HG02852 (cell line): ENCODE results near the gene CAPZB.
A peak's percentile ranks its signal among the peaks of the same experiment; 100 is the strongest.

Source experiments
- ATAC-seq: cut with Tn5 transposase; IDR thresholded peaks from one replicate; pipeline ENCODE4 v1.9.1; 2021; ENCODE audit warnings: mild to moderate bottlenecking, moderate library complexity; ENCODE audit not compliant: unreplicated experiment

Gene CAPZB

DNA sequence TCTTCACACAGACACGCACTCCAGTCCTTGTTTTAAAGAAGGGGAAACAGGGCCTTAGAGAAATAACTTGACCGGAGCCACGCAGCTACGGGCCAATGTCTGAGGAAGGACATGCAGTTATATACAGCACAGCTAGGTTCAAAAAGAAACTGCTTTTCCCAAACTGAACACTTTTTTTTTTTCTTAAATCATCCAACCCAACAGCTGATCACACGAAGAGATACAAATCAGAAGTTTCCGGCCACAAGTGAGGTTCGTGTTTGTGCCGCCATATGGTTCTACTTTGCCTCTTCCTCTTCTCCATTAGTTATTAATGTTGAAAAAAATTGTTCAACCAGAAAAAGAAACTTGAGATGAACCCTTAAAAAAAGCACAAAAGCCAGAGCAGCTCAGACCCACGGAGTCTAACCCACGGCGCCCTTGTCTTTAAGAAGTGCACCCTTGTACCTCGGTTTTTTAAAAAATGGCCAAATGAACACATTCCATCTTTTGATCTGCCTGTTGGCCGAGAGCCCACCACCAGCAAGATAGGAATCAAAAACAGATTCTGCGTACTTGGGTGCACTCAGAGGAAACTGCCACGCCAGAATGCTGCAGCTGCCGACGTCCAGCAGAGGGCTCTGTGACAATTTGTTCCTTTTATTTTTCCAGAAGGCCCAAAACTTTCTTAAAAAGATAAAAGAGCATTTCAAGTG is 94.3 kb downstream of the CAPZB start:
- peak; percentile 70 for ATAC-seq

DNA sequence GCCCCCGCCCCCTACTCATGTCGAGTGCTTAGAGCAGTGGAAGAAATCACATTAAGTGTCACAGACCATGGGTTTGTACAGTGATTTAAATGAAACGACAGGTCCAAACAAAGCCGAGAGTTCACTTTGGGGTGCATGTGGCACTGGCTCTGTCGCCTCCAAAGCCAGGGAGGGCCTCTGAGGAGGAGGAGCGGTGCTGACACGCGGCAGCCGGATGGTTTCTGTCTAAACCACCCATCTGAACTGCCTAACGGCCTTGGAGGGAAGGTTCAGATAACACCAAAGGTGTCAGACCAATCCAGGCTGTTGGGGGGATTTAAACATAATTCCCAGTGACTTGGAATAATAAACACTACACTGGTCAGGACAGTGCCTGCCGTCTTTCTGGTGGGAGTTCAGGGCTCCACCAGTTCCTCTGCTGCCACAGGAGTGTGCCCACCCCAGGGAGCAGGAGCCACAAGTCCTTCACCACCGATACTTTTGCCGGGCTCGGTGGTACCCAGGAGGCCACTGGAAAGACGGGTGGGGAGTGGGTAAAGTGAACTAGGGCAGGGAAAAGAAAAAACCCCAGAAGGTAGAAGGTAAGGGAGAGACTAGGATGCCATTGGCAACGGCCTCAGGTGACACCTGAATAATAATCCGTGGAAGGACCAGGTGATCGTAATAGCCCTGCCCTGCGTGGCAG is 95.0 kb downstream of the CAPZB start:
- no peak for ATAC-seq

DNA sequence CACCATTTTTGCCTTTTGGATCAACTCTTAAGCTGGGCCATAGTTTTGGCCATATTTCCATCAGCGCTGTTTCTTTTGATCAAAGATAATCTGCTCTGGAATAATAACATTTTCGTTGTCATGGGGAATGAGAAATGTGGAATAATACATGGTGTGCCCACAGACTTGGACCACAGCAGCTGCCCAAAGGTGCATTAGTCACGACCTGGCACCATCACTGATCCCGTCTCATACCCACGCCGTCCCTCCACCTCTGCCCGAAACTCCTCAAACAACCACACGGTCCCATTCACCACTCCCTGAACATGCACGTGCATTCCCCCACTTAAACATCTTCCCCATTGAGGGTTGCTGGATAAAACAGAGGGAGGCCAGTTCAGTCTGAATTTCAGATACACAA is 96.4 kb downstream of the CAPZB start:
- no peak for ATAC-seq

DNA sequence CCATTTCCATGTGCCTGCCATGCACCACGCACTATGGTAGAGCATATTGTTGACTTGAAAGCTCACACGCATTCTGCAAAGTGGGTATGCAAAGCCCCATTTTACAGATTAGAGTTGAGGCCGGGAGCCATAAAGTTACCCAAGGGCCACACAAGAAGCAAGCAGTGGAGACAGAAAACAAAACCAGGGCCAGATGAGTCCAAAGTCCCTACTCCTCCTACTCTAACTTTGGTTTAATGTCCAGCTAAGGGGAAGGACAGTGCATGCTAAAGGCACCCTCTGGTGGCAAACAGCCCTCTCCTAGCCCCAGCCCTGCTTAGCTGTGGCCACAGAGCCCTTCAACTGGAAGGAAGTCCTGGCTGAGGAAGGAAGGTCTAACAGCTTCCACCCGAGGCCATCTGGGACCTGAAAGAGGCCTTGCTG is 98.3 kb downstream of the CAPZB start:
- ATAC-seq, result no peak

DNA sequence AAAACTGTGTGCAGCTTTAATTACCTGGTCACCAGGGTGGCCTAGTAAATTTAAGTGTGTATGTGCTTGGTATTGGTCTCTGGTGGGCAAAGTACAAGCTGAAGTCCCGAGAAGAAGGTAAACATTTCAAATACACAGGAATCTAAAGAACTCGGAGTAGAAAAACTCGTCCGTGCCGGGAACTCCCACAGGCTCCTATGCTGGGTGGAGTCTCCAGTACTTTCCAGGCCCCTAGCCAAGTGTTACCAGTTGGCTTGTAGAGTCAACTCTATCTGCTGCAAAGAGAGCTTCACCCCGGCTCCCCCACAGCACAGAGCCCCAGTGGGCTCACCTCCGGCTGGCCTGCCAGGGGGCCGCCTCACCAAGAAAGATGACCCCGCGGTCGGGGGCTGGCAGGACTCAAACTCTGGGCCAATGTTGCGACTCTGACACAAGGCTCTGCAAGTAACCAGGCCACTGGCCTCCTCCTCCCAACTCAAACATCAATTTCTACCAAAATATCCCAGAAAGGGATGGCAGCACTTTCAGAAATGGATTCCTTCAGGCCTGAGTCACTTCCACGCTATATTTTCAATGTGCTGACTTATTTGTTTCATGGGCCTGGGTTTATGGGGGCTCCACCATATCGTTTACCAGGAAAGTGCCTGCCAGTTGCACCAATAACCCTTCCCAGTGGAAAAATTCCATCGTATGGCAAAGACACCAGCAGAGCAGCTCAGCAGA is 99.3 kb downstream of the CAPZB start:
- ATAC-seq, result no peak

DNA sequence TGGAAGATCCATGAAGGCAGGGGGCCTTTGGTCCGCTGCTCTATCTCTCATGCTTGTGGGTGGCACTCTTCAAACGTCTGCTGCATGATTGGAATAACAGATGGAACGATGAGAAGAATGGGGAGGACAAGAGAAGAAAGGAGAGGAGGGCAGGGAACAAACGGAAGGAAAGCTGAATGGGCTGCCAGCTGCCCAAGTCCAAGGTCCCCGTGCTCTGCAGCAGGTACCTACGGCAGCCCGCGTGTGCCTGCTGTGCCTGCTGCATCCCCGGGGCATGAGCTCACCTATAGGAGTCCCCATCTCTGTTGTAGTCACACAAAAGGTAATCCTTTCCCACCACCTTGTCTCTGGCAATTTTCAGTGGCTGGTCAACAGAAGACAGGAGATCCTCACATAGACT is 100.1 kb downstream of the CAPZB start:
- ATAC-seq, result no peak

DNA sequence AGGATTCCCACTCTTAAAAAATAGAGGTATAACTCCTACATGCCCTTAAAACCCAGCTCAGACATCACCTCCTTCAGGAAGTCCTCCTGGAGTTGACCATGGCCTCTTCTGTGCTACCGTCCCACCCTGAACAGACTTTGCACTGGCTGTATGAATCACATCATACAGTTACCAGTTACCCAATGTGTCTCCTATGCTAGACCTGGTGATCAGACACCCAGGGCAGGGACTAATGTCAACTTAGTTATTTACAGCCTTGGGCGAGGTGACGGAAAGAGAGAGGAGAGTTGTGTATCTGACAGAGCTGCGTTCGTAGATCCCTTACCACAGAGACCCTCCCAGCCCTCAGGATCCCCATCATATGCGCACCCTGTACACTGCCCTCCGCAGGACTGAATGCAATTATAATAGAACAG is 100.6 kb downstream of the CAPZB start:
- no peak for ATAC-seq

DNA sequence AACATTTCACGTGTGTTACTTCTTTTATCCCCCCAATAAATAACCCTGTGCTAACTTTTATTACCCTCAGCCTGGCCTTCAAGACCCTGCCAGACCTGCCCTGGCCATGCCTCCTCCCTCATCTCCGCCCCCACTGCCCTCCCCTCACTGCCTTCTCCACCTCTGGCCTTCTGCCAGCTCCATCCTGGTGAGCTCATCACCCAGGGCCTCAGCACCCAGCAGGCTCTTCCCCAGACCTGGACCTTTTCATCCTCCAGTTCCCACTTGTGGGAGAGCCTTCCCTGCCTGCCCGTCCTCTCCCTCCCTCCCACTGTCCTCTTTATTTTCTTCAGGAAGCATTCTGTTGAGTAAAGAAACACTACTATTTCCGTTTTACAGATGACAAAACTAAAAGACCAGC is 101.2 kb downstream of the CAPZB start:
- no peak for ATAC-seq

DNA sequence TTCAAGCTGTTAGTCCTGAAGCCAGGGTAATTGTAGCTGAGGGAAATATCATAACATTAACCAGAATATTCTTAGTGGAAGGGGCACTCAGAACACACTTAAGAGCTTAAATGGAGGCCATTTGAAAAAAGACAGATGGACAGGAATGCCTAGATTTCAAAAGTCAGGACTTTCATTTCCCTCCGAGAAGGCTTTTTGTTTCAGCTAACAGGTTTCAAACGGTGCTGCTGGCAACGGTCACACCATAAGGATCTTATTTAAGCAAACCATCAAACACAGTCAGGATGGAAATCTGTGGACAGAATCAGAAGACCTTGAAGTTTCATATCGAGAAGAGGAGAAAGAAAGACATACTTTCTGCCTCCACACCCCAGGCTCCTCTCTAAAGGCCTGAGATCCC is 103.1 kb downstream of the CAPZB start:
- no peak for ATAC-seq

DNA sequence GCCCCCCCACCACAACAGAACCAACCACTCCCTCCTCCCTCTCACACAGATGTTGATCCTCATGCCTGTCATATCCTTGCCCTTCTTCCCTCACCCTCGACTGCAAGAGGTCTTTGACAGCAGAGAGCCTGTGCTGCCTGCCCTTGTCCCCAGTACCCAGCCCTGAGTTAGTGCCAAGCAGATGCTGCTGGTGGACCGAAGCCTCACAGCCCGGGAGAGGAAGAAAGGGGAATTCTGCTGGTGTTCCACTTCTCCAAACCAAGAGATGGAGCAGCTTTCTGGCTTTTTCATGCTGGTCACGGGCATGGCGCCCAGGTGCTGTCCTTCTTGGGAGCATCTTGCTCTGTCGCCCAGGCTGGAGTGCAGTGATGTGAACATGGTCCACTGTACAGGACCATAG is 104.1 kb downstream of the CAPZB start:
- ATAC-seq, result no peak

DNA sequence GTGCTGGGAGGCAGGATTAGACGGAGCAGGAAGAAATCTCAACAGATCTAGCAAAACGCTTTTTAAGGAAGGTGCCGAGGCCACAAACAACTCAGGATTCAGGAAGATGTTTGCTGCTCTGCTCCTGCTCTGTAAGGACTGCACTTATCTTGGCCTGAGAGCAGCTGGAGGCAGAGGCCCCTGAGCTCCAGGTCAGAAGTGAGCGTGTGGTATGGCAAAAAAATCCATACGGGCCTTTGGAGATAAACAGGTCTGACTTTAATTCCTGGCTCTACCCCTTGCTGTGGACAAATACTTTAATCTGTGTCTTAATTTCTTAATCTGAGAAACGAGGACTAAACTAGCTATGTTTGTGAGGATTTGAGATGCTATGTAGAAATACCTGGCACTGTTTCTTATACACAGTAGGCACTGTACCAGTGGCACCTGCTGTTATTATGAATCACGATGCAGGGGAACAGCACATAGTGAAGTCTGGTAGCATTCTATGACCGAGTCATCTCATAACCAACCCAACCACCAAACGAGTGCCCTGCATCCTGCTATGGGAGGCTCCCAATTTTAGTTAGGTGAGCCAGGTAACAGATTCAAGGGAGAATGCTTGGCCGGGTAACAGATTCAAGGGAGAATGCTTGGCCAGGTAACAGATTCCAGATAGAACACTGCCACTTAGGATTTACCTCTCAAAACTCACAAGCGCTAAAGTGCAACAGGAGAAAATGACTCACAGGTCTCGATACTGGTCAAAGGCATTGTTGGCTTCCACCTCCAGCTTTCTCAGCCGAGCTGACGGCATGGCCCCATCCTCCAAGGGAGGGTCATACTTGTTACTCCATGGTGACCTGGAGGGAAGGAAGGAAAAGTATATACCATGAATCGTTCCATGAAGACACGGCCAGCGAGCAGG is 107.3 kb downstream of the CAPZB start:
- ATAC-seq, result no peak

DNA sequence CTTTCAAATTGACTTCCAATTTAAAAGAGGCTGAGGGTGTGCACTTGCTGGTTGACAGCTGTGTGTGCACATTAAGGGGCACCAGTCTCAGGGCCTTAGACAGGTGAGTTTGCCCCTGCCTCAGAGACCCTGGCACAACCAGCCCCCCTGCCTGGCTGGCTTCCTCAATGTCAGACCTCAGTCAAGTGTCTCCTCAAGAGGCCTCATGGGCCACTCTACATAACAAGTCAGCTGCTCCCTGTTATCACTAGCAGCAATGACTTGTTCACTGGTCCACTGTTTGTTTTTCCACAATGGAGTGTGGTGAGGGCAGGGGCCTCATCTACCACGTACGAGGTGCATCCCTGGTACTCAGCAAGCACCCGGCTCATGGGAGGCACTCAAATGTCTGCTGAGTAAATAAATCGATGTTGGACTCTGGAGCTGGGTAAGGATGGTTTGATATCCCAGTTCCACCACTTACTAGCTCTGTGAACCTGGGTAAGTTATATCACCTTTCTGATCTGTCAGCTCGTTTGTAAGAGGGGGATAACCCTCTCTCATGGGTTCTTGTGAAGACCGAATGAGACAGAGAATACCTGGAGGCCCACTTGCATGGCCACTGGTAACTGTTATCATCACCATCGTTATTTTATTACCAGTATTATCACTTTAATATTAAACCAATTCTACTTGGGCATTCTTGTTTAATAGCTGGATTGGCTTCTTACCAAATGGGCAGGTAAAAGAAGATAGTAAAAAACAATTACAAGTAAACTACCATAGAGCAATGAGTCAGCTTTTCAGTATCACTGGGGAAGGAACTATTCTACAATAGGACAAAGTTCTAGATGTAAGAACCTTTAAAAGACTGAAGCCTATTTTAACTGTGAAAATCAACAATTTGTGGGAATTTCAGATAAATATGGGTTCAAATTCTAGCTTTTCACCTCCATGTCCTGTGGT is 108.6 kb downstream of the CAPZB start:
- no peak for ATAC-seq

DNA sequence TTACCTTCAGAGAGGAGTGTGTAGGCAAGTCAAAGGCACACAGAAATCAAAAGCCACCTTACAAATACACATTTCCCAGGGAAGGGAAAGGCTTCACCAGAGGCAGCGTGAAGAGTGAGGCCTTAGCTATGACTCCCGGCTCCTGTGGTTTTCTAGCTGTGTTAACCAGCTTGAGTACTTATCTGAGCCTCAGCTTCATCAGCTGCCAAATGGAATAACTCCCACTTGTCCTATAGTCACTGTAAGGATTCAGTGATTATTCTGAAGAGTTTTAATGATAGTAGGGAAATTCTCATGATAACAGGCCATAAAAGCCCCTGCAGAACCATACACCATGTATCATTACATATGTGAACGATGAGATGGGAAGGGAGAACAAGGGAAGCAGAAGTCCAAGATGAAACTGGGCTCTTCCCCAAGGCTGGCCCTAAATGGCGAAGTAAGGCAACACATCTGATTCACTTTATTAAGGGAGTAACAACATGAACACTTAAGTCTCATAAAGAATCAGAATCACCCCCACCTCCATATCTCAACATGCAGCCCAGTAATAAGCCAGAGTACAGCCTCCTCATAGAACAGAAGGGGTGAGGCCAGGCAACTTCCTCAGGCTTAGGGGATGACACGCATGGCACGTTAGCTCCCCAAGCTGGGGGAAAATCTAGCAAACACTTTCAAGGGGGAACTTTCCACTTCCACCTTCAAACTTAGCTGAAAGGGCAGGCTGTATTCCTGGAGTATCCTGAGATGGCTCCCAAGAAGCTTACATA is 109.5 kb downstream of the CAPZB start:
- ATAC-seq, result no peak

DNA sequence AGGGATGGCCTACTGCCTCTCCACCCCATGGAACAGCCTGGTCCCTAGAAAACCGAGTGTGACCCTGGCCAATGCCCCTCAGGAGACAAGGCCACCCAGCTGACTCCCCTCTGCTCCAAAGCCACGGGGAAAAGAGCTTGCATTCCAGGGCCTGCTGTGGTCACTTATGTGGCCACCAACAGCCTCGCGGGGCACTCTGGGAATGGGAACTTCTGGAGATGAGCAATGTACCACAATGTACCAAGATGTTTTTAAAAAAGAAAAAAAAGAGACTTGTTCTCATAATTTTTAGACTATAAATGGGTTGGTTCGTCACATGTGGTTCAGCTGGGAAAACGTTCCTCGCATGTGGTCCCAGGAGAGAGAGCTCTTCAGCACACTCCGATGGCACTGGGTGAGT is 110.4 kb downstream of the CAPZB start:
- ATAC-seq, result no peak

DNA sequence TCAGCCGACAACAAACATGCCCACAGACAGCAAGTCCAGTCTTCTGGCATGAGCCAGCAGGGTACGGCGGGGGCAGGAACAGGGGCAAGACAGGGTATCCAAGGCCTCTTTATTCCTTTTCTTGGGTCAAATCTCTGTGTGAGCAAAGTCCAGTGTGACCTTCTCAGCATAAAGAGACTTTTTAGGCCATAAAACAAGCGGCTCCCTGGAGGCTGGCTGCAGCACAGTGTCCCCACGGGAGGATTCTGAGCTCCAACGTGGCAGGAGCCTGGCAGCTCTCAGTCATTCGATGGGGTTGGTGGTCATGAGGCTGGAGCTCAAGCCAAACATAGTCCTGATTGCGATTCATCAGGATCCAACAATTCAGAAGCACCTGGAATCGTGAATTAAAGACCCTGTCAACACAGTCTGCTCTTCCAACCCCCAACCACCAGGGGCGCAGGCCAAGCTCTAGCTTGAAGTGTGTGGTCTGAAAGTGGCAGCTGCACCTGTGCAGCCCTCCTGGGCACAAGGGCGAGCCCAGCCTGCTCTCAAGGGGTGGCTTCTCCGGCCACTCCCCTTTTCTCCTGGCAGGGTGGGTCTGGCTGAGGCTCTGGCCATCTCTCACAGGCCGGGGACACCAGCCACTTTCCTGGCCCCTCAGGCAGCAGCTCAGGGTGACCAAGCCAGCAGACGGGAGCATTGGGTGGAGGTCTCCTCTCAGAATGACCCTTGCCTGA is 111.1 kb downstream of the CAPZB start:
- no peak for ATAC-seq

DNA sequence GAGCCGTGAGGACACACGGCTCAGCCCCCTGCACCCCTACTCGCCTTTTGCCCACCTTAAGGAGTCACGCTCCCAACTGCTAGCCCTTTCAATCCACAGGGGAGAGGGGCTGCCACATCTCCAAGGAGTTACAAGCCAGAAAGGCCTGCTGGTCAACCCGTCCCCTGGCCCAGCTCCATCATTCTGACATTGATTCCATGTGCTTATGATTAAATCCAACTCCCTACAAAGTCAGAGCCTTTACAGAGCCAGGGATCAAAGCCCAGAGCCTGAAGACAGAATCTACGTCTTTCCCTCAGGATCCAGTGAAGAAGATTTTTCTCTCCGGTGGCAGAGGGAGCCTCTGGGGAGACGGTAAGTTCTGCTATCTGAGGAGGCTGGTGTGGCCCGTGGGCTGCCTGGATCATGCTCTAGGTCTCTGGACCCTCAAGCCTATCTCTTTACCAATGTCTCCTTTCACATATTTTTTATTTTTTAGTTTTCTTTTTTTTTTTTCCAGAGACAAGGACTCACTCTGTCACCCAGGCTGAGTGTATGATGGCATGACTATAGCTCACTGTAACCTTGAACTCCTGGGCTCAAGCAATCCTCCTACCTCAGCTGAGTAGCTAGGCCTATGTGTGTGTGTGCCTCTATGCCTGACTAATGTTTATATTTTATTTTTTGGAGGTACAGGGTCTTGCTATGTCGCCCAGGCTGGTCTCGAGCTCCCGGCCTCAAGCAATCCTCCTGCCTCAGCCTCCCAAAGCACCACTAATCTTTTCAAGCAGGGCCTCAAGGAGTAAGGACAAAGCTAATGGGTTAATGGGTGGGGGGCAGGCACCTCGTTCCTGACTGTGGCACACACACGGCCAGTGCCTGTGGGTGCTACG is 111.9 kb downstream of the CAPZB start:
- no peak for ATAC-seq

DNA sequence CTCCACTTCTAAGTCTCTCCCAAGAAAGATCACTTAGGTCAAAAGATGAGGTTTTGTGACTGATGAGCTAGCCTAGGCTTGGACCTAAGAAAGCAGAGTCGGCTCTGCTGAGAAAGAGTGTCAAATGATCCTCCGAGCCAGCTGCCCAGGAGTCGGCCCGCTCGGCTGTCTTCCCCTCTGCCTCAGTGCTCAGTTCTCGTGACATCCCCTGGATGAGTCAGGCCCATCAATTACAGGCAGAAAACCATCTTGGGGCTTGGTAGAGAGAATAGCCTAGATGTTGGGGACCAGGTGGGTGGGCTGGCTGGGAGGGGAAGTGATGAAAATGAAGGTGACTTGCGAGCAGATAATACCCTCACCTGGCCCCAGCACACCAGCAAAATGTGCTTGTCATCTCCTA is 112.7 kb downstream of the CAPZB start:
- no peak for ATAC-seq

DNA sequence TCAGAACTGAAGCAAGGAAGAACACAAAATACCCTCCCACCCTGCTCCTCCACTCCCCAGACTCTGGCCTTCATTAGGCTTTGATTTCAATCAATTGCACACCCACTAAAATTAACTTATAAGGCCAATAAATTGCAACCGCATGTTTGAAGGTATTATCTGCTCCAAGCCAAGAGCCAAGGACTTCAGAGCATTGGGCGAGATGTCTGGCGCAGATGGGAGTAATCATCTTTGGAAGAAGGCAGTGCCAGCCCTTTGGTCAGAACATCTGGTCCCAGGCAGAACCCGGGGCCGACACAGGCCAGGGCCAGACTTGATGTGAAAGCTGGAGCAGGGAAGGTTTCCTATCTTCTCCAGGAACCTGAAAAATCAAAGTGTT is 113.2 kb downstream of the CAPZB start:
- ATAC-seq, result no peak
